ENCODE data around the gene CCDC107. TPM values are rescaled to one million over a fixed set of nuclear protein-coding genes. Genes with fewer than 3 reads are reported as not detected.
A peak's percentile ranks its signal among the peaks of the same experiment; 100 is the strongest.

Gene CCDC107
- total and polyA plus RNA-seq, 2 of the 13 experiments (the other 11 are each of a cell fraction or from before 2014, with no cell fraction given): 7.1 to 15.2 TPM

DNA sequence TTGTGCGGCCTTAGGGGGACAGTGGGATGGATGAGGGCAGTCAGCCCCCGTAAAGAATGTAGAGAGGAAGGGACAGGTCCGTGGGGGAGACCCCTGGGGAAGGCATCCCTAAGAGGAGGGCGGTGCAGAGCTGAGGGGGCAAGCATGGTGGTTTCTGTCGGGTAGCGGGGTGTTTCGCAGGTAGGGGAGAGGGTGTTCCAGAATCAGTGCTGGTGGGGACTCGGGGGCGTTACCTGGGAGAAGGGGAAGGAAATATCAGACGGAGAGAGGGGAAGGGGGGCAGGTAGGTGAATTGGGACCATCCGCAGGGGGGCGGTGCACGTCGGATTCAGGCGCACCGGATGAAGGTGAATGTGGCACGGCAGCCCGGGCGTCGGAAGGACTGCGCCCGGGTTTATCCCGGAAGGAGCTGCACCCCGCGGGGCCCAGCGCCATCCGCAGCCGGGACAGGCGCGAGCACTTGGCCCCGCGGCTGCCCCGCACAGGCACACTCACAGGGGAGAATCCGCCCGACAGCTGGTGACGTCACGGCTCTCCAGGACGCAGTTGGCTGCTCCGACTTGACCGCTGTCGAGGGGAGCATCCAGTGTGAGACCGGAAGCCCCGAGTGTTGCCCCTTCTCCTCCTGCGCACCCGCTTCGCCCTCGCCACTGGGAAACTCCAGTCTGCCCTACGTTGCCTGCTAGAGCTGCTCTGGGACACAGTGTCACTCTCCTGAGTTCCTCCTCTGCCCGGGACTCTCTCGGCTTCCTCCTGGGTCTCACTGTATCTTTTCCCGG lies 41.2 kb upstream of the CCDC107 start:
- BruUV-seq (replicated peaks): no TSS peak
- H3K4me2 ChIP-seq (ENCODE audit: low read depth, low read length): peak overlapping the region; percentile 18; the same call in 1 of the 2 replicates
- CTCF ChIA-PET (ENCODE audit: low intra/inter-chr PET ratio, low total read pairs): no interaction called here

More for the DNA sequence above, 41.2 kb upstream of the CCDC107 start:
- TF ChIP-seq, protein P1, sequence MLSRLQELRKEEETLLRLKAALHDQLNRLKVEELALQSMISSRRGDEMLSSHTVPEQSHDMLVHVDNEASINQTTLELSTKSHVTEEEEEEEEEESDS (CRISPR knock-in tag; IDR thresholded peaks at IDR 0.05; ENCODE audit: borderline replicate concordance): no peak
- TF ChIP-seq CREB1 (IDR thresholded peaks at IDR 0.05) (peak; percentile 97), CREB1 (CRISPR knock-in tag; IDR thresholded peaks at IDR 0.05) (no peak), RFXANK (CRISPR knock-in tag; IDR thresholded peaks at IDR 0.05) (peak; percentile 65; the same call in 1 of the 2 replicates), RFXAP (CRISPR knock-in tag; IDR thresholded peaks at IDR 0.05; ENCODE audit: borderline replicate concordance) (0 out of 2 replicates have a peak, but pooled peaks have one; percentile 38), ZNF737 (CRISPR knock-in tag; IDR thresholded peaks at IDR 0.05; ENCODE audit: borderline replicate concordance) (no peak), ZSCAN21 (CRISPR knock-in tag; IDR thresholded peaks at IDR 0.05; ENCODE audit: borderline replicate concordance) (no peak), ZNF75D (CRISPR knock-in tag; IDR thresholded peaks at IDR 0.05; ENCODE audit: borderline replicate concordance) (no peak), PPARG (CRISPR knock-in tag; conservative IDR thresholded peaks at IDR 0.05) (no peak), ATF7 (IDR thresholded peaks at IDR 0.05) (peak; percentile 70), ATF7 (CRISPR knock-in tag; IDR thresholded peaks at IDR 0.05) (no peak), RFX5 (IDR thresholded peaks at IDR 0.05; ENCODE audit: low read depth, low read length) (peak; percentile 95), DMAP1 (CRISPR knock-in tag; IDR thresholded peaks at IDR 0.05) (no peak), ZFP91 (CRISPR knock-in tag; IDR thresholded peaks at IDR 0.05; ENCODE audit: borderline replicate concordance) (no peak), RFX1 (IDR thresholded peaks at IDR 0.05) (no peak)
- TF ChIP-seq, protein P2, sequence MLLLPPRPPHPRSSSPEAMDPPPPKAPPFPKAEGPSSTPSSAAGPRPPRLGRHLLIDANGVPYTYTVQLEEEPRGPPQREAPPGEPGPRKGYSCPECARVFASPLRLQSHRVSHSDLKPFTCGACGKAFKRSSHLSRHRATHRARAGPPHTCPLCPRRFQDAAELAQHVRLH (CRISPR knock-in tag; IDR thresholded peaks at IDR 0.05; ENCODE audit: borderline replicate concordance, low read depth): no peak
- TF ChIP-seq, protein P3, sequence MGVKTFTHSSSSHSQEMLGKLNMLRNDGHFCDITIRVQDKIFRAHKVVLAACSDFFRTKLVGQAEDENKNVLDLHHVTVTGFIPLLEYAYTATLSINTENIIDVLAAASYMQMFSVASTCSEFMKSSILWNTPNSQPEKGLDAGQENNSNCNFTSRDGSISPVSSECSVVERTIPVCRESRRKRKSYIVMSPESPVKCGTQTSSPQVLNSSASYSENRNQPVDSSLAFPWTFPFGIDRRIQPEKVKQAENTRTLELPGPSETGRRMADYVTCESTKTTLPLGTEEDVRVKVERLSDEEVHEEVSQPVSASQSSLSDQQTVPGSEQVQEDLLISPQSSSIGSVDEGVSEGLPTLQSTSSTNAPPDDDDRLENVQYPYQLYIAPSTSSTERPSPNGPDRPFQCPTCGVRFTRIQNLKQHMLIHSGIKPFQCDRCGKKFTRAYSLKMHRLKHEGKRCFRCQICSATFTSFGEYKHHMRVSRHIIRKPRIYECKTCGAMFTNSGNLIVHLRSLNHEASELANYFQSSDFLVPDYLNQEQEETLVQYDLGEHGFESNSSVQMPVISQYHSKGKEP (CRISPR knock-in tag; IDR thresholded peaks at IDR 0.05): no peak
- H3K36me3 ChIP-seq (replicated peaks in 1 of 2; ENCODE audit: control insufficient read depth in 1 of 2, insufficient read depth in 2 of 2, low read length in 2 of 2): no peaks in the 10 kb centered on the region
- FAIRE-seq (no peak), DNase-seq (ENCODE audit: low spot score) (no peak), ATAC-seq (no peak; the same call in 2 of the 3 replicates)
- no peaks in the 10 kb centered on the region for H3K79me2 ChIP-seq (ENCODE audit: insufficient read depth, low read length)
- POLR2A ChIA-PET: no interaction called here
- H3K4me3 ChIP-seq (replicated peaks in 1 of 3; ENCODE audit: insufficient read depth in 1 of 3, low read depth in 2 of 3, low read length in 3 of 3): no peak overlapping the region
- no peaks in the 10 kb centered on the region for H4K20me1 ChIP-seq (ENCODE audit: insufficient read depth, low read length)
- no peak overlapping the region for H3K9ac ChIP-seq (ENCODE audit: insufficient read depth, low read depth, low read length)
- H3K9me3 ChIP-seq (ENCODE audit: low read length): no peaks in the 10 kb centered on the region
- WGBS (ENCODE audit: low lambda C conversion rate): 55% methylated on average over 28 of the region's 51 CpGs
- no peak overlapping the region for H2AFZ ChIP-seq (ENCODE audit: low read length)
- H3K4me1 ChIP-seq (ENCODE audit: insufficient read depth, low read length): no peaks in the 10 kb centered on the region
- in situ Hi-C loops (cut with HindIII; ENCODE audit: extremely low pct_ligation_motif_present, low pct_unique_long_range_greater_than_20kb) (no loop called here), intact Hi-C loops (cut with micrococcal nuclease; ENCODE audit: unreplicated experiment) (no loop called here)
- no peak overlapping the region for H3K27ac ChIP-seq (ENCODE audit: extremely low read length, insufficient read depth, low read length)
- H3K27me3 ChIP-seq (ENCODE audit: control insufficient read depth in 1 of 2, insufficient read depth in 2 of 2, low read length in 2 of 2): peaks cover 3 to 60% of the 10 kb centered on the region in 2 experiments; a peak in 3 of 5 replicates
